Activated CD8-positive, alpha-beta memory T cell treated with anti-CD3 and anti-CD28 coated beads, Interleukin-2, amount 50 U/mL, for 24 hours (primary cell): Measurements from ENCODE around the gene PANK1.
"Not testable (repeated sequence)": the region's sequence is repeated elsewhere in the genome, so short reads cannot be mapped to it uniquely, and the experiment has no call there.

Source experiments
- DNase-seq: peaks from one replicate; pipeline ENCODE4 v3.0.0-alpha.2; 2020; ENCODE audit errors: extremely low read depth

PANK1 gene

DNA sequence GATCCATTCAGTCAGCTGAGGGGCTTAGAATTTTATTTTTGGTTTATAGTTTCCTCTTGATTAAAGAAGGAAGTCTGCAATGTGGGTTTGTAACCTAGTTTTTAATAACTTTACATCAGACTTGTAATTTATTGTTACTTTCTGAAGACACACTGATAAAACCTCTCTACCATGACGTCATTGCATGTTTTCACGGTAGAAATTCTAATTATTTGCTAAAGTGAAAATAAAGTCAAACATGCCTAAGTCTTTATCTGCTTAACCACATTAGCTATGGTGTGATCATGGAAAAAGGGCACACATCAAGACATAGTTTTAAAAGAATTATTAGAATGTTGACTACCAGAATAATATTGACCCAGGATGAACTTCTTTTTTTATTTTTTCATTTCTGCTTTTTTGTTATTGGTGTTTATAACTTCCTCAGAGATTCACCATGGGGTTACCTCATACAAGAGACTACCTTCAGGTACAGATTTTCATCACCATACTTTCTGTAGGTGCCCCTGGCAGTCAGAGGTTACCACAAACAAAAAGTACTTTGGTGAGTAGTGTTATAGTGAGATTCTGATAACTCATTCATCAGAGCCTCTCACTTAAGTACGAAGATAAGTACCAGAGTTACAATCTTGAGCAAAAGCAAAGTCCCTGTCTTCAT is 7.0 kb upstream of the PANK1 start:
- DNase-seq = no peak

DNA sequence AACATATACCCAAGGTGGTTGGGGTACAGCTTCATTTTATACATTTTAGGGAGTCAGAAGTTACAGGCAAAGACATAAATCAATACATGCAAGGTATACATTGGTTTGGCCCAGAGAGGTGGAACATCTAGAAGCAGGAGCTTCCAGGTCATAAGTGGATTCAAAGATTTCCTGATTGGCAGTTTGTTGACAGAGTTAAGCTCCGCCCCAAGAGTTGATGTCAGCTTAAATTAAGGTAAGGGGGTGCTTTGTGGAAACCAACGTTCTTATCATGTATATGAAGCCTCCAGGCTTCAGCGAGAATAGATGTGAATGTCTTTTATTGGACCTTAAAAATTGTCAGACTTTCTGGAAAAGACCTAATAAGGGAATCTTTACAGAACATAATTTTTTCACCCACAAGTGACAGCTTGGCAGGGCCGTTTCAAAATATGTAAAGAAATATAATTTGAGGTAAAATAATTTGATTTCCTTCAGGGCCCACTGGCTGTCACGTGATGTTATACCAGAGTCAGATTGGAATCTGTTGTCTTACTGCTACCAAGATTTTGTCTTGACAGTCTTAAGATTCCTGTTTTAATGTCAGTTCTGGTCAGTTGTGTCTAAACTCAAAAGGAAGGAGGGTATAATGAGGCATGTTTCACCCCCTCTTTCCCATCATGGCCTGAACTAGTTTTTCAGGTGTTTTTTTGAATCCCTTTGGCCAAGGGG is 6.3 kb upstream of the PANK1 start:
- no peak for DNase-seq

DNA sequence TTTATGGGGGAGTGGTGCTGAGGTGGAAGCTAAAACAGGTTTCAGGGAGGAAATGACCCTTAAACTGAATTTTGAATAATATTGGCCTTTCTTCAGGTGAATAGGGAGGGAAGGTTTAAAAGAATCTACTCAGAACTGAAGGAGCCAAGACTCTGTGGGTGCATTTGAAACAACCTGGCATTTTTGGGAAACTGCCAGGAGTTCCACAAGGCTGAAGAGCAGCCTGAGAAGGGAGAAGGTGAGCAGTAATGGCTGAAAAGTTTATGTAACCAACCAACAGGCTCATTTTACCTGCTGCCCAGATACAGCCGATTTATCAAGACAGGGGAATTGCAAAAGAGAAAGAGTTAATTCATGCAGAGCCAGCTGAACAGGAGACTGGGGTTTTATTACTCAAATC is 4.0 kb upstream of the PANK1 start:
- no peak for DNase-seq

DNA sequence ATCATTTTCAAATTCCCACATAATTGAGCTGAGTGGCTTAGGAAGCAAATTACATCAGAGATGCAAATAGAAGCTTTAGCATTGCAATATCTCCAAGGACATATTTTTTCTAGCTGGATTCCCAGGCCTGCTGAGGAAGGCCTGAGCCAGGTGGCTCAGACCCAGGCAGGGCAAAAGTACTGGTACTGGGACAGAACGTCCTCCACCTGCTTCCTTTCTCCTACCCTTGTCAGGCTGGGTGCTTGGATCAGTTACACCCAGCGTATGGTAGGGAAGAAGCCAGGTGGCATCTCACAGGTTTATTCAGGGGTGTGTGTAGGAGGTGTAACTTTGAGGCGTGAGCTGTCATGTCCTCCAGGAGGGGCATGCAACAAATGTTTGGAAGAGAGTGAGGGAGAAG is 3.0 kb upstream of the PANK1 start:
- DNase-seq = no peak

DNA sequence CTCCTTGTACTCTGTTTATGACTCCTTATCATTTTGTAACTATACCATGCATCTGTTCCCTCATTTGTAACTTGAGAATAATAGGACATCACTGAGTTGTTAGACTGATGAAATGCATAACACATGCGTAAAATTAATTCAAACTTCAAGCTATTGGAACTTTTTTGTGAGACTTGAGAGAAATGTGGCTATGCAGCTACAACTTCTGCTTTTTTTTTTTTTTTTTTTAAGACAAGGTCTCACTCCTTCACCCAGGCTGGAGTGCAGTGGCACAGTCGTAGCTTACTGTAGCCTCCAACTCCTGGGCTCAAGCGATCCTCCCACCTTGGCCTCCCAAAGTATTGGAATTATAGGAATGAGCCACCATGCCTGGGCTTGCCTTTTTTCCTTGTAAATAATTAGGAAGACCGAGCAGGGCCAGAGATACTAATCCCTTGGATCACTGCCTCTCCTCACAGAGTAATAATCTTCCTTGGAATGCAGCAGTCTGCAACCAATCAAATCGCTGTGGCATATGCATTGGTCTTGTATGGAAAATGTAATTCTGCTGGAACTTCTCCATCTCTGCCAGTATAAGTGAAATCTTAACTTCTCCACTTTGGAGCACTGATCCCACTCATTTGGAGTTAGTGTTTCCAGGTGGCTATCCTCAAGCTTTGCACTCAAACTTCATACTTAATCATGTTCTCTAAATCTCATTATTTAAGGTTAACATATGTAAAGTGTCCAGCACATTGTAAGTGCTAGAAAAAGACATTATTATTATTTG is 2.0 kb upstream of the PANK1 start:
- DNase-seq = no peak

DNA sequence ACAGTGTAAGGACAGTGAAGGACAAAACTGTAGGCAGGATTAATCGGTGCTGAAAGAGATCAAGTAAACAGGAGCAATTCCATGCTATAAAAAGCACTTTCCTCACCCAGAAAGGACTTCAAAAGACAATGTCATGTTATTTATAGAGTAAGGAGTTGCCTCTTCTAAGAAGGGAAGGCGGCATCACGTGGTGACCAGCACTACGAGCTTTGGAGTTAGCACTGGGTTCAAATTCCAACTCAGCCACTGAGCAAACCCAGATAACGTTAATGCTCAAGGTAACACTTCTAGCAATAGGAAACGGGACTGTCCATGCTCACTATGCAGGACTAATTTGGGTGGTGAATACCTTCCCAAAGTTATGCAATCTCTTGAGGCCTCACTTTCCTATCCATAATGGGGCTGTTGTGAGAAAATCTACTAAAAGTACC is 715 bp upstream of the PANK1 start:
- no peak for DNase-seq

DNA sequence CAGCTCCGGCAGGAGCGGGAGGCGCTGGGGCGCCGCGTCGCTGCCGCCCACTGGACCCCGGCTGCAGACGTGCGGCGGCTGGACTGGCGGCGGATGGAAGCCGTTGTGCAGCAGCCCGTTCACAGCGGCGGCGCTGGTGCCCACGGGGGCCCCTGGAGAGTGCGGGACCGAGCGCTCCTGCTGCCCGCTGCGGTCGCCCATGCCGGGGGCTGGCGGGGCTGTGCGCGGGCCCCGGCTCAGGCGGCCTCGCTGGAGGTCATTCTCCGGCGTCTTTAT is 413 bp downstream of the PANK1 start:
- DNase-seq = no peak

DNA sequence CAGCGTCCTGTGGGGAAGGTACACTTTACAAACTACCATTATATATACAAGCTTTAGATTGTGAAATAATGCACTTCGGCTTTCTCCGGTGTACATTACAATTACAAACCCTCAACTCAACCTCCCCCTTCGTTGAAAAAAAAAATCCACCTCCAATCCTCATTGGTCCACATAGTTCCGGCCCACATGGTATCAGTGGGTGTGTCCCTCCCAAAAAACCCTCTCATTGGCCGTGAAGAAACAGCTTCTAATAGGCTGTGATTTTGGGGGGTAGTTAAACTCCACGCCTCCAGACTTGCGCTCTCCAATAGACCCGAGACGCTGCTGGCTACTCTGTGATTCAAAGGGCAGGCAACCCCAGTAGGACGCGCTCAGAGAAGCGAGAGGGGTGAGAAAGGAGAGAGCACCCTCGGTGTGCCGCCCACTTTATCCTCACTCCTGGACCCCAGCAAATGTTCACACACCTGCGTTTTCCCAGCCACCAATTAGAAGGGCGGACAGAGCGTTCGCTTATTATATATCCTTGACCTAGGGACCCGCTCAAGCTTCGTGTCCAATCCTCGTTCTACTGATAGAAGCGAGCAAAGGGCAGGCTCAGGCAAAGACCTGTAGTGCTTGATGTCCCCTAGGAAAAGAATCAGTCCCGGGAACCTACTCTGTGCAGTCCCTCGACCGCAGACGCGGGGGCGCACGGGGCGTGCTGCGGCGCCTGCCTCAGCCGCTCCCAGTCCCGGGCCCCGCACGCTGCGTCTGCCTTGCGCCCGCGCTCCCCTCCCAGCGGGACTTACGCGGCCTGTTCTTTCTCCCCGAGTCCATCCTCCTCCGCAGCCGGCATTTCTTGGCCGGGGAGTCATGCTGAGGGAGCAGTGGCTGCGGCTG is 991 bp downstream of the PANK1 start:
- peak; percentile 40 for DNase-seq

DNA sequence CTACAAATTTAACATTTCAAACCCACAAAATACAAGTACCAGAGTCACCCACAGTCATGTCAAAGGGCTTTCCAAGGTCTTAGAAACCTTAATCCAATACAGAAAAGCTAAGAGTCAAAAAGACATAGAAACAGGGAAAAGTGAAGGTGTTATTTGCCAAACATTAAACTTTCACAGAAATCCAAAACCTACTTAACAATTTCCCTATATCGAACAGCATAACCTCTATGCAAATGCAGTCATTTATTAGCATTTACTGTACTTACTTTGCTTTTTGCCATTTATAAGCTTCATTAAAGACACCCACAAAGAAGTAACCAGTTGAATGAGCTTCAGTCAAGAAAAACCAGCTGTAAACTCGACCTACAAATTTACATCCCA is 1.6 kb downstream of the PANK1 start:
- no peak for DNase-seq

DNA sequence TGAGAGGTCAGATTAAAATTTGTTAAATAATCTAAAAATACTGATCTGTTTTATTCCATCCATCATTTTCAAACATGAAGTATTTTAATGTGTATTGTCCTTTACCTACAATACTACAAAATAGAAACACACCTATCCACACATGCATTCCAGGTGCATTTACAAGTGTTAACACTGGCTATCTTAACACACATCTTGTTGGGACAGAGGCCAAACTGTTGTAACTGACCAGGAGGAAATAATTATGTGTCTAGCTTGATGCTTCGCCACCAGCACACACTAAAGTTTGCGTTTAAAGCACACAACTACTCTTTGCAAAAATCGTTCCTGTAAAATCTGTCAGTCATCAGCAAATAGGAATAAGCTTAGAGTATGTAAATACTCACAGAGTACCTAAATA is 2.8 kb downstream of the PANK1 start:
- DNase-seq = no peak

DNA sequence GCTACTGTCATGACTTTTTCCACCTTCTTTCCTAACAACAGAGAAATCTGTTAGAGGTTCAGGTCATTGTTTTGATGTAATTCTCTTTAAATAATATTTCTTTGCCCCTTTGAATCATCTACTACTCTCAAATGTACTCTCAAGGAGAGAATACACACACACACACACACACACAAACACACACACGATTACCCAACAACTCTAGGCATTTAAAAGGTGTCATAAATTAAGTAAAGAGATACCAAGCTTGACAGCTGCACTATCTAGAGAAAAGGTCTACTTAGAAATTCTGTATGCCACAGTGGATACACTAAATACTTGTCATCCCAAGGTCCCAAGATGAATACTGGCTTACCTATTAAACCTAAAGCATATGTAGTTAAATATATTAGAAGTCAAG is 4.8 kb downstream of the PANK1 start:
- DNase-seq = no peak

DNA sequence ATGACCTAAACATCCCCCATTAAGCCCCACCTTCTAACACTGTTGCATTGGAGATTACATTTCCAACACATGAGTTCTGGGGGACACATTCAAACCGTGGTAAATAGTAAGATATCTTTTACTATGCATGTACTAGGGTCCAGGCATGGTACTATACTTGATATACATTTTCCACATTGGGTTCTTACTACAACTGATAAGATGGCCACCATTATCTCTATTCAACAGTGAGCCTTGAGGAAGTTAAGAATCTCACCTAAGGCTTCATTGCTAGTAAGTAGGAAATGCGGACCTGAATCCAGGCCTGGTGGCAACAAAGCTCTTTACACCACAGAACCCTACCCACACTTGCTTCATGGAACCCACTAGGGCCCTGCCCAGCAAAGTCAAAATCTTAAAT is 5.7 kb downstream of the PANK1 start:
- DNase-seq = no peak

DNA sequence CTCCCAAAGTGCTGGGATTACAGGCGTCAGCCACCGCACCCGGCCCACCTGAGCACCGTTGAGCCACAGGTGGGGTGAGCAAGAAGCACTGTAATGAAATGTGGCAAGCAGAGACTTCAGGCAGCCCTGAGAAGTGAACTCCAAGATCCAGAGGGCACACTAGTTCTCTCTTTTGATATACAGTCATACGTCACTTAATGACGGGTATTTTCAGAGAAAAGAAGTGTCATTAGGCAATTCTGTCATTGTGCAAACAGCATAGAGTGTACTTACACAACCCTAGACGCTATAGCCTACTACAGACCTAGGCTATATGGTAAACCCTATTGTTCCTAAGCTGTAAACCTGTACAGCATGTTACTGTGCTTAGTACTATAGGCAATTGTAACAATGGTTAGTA is 7.9 kb downstream of the PANK1 start:
- DNase-seq = no peak

DNA sequence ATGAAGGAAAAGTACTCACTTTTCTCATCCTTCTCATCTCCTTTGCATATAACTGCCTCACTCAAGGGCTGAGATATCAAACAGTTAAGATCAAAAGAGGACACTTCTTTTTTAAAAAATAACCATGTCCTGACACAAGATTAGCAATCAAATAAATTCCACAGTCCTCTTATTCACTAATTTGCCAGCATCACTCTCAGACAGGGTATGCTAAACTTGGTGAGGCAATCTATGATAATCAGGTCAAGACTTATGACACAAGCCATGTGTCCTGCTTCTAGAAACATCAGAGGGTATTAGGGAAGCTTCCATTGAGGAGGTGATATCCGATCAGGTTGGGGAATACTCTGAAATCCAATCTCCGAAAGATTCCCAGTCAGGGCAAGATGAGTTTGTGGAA is 10.4 kb downstream of the PANK1 start:
- DNase-seq = no peak

DNA sequence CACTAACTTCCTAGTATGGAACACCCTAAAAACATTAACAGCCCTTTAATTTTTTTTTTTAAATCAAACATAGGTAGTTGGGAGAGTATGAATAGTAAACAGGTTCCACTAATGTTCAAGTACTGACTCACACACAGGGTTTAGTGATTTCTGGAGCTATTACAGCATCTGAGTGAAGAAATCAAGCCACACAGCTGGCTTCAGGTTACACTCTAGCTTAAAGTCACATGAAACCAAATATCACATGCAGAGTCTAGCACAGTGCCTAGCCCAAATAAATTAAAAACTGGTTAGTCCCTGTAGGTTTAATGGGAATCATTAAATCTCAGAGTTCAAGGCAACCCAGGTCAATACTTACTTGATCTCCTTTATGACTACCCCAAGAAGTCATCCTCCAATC is 11.6 kb downstream of the PANK1 start:
- DNase-seq = no peak

DNA sequence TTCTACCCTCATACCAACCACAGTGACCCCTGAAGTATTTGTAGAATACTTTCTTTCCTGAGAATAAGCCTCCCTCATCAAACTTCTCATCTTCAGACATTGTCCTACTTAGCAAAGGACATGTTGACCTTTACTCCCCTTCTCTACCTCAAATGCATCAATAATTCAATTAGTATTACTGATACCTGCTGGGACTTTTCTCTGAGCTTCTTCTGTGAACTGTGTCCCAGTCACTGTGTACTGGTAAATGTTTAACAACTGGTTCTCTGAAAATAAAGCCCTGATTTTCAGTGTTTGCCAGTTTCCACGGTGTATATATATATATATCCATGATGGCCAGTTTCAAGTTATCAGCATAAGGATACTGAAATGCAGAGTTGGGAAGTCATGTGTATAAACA is 12.2 kb downstream of the PANK1 start:
- no peak for DNase-seq

DNA sequence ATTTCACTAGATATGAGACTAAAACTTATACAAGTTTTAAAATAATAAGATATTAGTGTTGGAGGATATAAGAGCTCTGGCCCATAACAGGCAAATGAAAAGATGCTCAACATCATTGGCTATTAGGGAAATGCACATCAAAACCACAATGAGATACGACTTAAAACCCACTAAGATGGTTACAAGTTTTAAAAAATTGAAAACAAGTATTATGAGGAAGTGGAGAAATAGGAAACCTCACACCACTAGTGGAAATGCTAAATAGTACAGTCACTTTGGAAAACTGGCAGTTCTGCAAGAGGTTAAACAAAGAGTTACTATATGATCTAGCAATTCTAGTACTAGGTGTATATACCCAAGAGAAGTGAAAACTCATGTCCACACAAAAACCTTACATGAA is 17.2 kb downstream of the PANK1 start:
- no peak for DNase-seq

DNA sequence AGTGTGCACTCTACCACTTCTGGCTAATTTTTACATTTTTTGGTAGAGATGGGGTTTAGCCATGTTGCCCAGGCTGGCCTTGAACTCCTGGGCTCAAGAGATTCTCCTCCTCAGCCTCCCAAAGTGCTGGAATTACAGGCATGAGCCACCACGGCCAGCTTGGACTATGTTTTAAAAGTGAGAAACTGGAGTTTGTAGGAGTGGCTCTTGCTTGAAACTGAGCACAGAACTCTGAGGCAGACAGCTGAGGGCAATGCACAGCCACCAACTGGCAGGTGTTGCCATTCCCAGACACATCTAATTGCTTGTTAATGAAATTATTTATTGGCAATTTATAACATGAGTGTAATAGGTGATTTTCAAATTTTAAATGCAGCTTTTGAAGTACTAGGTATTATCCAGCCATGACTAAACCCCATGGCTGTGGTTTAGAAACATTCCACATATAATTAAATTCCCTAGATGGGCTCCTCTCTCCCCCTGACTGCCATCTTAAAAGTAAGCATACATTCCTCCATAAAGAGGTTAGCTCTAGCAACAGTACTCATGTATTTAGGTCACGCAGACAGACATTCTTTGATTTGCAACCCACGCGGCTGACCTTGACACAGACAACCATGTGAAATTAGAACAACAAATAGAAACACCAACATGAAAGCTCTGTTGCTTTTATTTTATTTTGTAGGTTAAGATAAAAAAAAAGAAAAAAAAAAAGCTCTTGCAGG is 19.8 kb downstream of the PANK1 start:
- DNase-seq = no peak

DNA sequence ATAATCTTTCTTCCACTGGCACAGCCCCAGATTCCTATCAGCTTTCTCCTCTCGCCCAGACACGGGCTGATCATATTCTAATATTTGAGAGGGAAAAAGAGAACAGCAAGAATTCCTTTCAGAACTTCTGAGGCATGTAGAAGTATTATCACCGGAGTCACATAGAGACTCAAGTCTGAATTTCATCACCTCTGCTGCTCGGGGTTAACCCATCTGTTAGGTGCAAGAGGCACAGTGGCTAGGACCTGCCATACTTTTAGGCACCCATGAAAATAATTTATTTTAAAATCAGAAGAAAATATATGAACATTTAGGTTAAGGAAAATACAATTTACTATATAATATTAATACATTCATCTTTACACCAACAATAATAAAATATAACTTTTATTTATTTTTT is 21.0 kb downstream of the PANK1 start:
- DNase-seq = no peak

DNA sequence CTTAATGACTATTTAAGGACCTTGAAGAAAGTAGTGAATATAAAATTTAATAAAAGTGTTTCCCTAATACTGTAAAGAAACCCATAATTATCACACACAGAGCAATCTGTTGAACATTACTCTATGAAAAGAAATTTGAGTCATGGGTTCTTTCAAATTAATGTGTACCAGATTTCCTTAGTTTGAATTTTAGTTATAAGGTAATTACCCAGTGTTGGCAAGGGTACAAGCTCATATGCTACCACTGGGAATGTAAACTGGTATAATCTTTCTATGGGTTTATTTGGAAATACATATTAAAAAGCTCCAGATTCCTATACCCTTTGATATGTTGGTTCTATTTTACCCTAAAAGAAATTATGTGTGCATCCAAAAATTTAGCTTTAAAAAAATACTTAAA is 22.9 kb downstream of the PANK1 start:
- DNase-seq = no peak

DNA sequence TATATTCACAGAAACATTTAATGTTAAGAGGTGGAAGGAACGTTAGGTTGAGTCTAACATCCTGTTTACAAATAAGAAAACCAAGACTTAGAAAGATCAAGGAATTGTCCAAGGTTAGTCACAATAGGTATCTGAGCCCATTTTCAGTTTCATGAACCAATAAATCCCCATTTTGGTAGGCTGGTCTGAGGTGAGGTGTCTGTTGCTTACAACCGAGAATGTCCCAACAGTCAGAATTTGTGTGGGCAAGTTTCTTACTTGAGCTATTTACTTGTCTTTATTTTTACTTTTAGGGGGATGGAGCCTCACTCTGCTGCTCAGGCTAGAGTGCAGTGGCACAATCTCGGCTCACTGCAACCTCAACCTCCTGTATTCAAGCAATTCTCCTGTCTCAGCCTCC is 23.6 kb downstream of the PANK1 start:
- DNase-seq = no peak

DNA sequence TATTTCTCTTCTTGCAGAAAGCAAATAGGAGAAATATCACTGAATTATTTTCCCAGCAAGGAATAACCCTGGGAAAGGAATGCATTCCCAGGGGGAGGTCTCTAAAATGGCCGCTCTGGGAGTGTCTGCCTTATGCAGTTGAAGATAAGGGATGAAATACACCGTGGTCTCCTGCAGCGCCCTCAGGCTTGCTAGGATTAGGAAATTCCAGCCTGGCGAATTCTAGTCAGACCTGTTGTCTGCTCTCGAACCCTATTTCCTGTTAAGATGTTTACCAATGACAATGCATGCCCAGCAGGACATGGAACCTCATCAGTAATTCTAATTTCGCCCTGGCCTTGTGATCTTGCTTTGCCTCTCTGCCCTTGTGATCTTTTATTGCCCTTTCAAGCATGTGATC is 24.7 kb downstream of the PANK1 start:
- not testable (repeated sequence) for DNase-seq
